K562 (cell line): ENCODE measurements around the gene RUNX1. TPM values are rescaled to one million over a fixed set of nuclear protein-coding genes. Genes with fewer than 3 reads are reported as not detected.

Source experiments
- ATAC-seq: fragments of 200-7000 bp; cut with Tn5 transposase; 3 replicates; pipeline ENCODE4 v1.9.1; 2020; ENCODE audit warnings: moderate library complexity
- BruUV-seq: library from RNA; stranded (reverse); fragments of 400-500 nt; replicated peaks from 2 replicates; lab custom pipeline; 2021; lab: Mats Ljungman, UMichigan
- CTCF ChIA-PET: fragments of 300-600 bp; formaldehyde crosslinking; extraction: SDS; loops from one replicate; lab custom pipeline; 2021; ENCODE audit warnings: low intra/inter-chr PET ratio; lab: Yijun Ruan, JAX
- POLR2A ChIA-PET: fragments of 300-600, 350-650 bp; sonication (Branson Sonifier 250); formaldehyde crosslinking; extraction: SDS; loops from one replicate; lab custom pipeline; 2021; ENCODE audit warnings: antibody characterized with exemption, inconsistent platforms; lab: Yijun Ruan, JAX
- DNase-seq, 4 experiments: peaks; one replicate each; pipeline versions ENCODE4 v3.0.0 to v3.0.0-alpha.2; 2011 to 2018; ENCODE audit warnings: low spot score in 3 of 4, mixed read lengths in 3 of 4; ENCODE audit errors: extremely low read depth in 1 of 4
- FAIRE-seq: peaks from 2 replicates; lab custom pipeline; 2011; peaks lifted over from hg19 to GRCh38; lab: Jason Lieb, UNC
- H2AFZ ChIP-seq: 2 replicates; pipeline ENCODE4 v1.6.0; 2011; ENCODE audit warnings: low read depth, low read length, control low read depth, inconsistent platforms
- H3K27ac ChIP-seq: fragments of 200-600 bp; 3 replicates; pipeline ENCODE4 v1.8.0; 2011; ENCODE audit warnings: low read depth, mild to moderate bottlenecking, control low read depth, inconsistent platforms, low read length, moderate library complexity, mixed read lengths; ENCODE audit errors: extremely low read depth
- H3K27me3 ChIP-seq, 2 experiments: fragments of 300-600 bp in 1 of 2; 2 replicates in 1 of 2; 3 replicates in 1 of 2; pipeline versions ENCODE4 v1.6.0 to v1.8.0; 2011; ENCODE audit warnings: inconsistent platforms in 2 of 2, low read length in 2 of 2, mild to moderate bottlenecking in 1 of 2, mixed read lengths in 1 of 2, moderate library complexity in 1 of 2; ENCODE audit not compliant: control insufficient read depth in 2 of 2, insufficient read depth in 2 of 2
- H3K36me3 ChIP-seq: fragments of 300-600 bp; 3 replicates; pipeline ENCODE4 v1.8.0; 2011; ENCODE audit warnings: mild to moderate bottlenecking, low read length, inconsistent platforms; ENCODE audit not compliant: control insufficient read depth, insufficient read depth
- H3K4me1 ChIP-seq, 2 experiments: fragments of 200-600 bp in 1 of 2; replicated peaks in 1 of 2; 2 replicates in 1 of 2; 3 replicates in 1 of 2; pipeline versions ENCODE4 v1.5.1 to v1.8.0; 2011; ENCODE audit warnings: inconsistent platforms in 2 of 2, low read length in 2 of 2, mild to moderate bottlenecking in 1 of 2, mixed read lengths in 1 of 2, moderate library complexity in 1 of 2; ENCODE audit not compliant: control insufficient read depth in 2 of 2, insufficient read depth in 2 of 2
- H3K4me2 ChIP-seq: 2 replicates; pipeline ENCODE4 v1.6.1; 2011; ENCODE audit warnings: low read length, control low read depth, inconsistent platforms, mixed read lengths; ENCODE audit not compliant: insufficient read depth
- H3K4me3 ChIP-seq: fragments of 200-600 bp; sonication (generic), shearing (Covaris generic); 2 replicates; pipeline ENCODE4 v1.5.1; 2016; ENCODE audit warnings: control low read depth, inconsistent platforms
- H3K79me2 ChIP-seq: fragments of 200-600 bp; 3 replicates; pipeline ENCODE4 v1.8.0; 2011; ENCODE audit warnings: low read length, inconsistent platforms; ENCODE audit not compliant: control insufficient read depth, insufficient read depth
- H3K9ac ChIP-seq, 2 experiments: 2 replicates each; pipeline versions ENCODE4 v1.6.0 to v1.6.1; 2011; ENCODE audit warnings: low read depth in 2 of 2, low read length in 2 of 2, control low read depth in 1 of 2, inconsistent platforms in 1 of 2, mild to moderate bottlenecking in 1 of 2, mixed read lengths in 1 of 2; ENCODE audit not compliant: insufficient read depth in 1 of 2
- H3K9me1 ChIP-seq: one replicate; pipeline ENCODE4 v1.6.0; 2011; ENCODE audit warnings: inconsistent platforms, mild to moderate bottlenecking, low read length, moderate library complexity; ENCODE audit not compliant: control insufficient read depth, insufficient read depth
- H3K9me3 ChIP-seq: replicated peaks from 2 replicates; pipeline ENCODE4 v1.5.1; 2011; ENCODE audit warnings: low read depth, low read length, inconsistent platforms; ENCODE audit not compliant: control insufficient read depth, insufficient read depth
- H4K20me1 ChIP-seq: replicated peaks from 2 replicates; pipeline ENCODE4 v1.6.1; 2011; ENCODE audit warnings: low read length, inconsistent platforms, mixed read lengths; ENCODE audit not compliant: control insufficient read depth, insufficient read depth
- C11orf30 ChIP-seq: fragments of 450-650 bp; IDR thresholded peaks from 2 replicates; pipeline ENCODE4 v1.6.1; 2016; ENCODE audit warnings: low read depth, mild to moderate bottlenecking
- CBFA2T2 ChIP-seq: fragments of 450-650 bp; conservative IDR thresholded peaks from 2 replicates; pipeline ENCODE4 v1.6.1; 2017; ENCODE audit warnings: mild to moderate bottlenecking
- CREB3L1 ChIP-seq: fragments of 450-650 bp; IDR thresholded peaks from 2 replicates; pipeline ENCODE4 v1.6.1; 2014; ENCODE audit warnings: low read depth, mild to moderate bottlenecking, moderate library complexity, borderline replicate concordance
- ZNF316 ChIP-seq: fragments of 450-650 bp; IDR thresholded peaks from 2 replicates; pipeline ENCODE4 v1.6.1; 2016
- WGBS: fragments of 100-300 bp; shearing (Covaris generic); methylation state at CpG from one replicate; pipeline ENCODE4 v1.1.6; 2016; ENCODE audit warnings: low coverage, mixed read lengths; ENCODE audit not compliant: insufficient coverage; ENCODE audit errors: missing lambda C conversion rate; 5-methylcytosine and 5-hydroxymethylcytosine counted together
- in situ Hi-C: fragments of 300-500 bp; cut with MboI; formaldehyde crosslinking; loops from 4 replicates; pipeline ENCODE4 v1.15.0; 2018; ENCODE audit warnings: inconsistent platforms, mixed read lengths
- intact Hi-C: fragments of 100-400 bp; cut with micrococcal nuclease; formaldehyde crosslinking; loops from 2 replicates; pipeline ENCODE4 v1.14.2; 2022
- polyA plus RNA-seq, 8 experiments: library from polyadenylated mRNA; depleted of rRNA in 4 of 8; stranded (reverse) in 5 of 8; unstranded in 3 of 8; fragments of >200 nt; fragmentation: Nextera tagmentation in 2 of 8; fragmentation: Illumina TruSeq in 1 of 8; extraction: Ambion mirVana in 2 of 8; extraction: Trizol in 1 of 8; gene quantifications; 2 replicates each; pipeline versions ENCODE4 v1.2.1 to v1.2.3, GENCODE V29; 2011 to 2014; ENCODE audit warnings: inconsistent platforms in 1 of 8, missing spikeins in 1 of 8
- total RNA-seq, 7 experiments: library from RNA; depleted of rRNA in 6 of 7; stranded (reverse); fragments of >200 nt in 6 of 7; fragmentation: Illumina TruSeq in 2 of 7; extraction: Trizol in 2 of 7; gene quantifications; 2 replicates each; pipeline versions ENCODE4 v1.2.1 to v1.2.3, GENCODE V29; 2011 to 2021; ENCODE audit warnings: low replicate concordance in 1 of 7

The RUNX1 gene
- total and polyA plus RNA-seq, 9 of the 15 experiments (the other 6 are each of a cell fraction or from before 2014, with no cell fraction given): 2.2 to 68.6 (median 17.8) TPM

DNA sequence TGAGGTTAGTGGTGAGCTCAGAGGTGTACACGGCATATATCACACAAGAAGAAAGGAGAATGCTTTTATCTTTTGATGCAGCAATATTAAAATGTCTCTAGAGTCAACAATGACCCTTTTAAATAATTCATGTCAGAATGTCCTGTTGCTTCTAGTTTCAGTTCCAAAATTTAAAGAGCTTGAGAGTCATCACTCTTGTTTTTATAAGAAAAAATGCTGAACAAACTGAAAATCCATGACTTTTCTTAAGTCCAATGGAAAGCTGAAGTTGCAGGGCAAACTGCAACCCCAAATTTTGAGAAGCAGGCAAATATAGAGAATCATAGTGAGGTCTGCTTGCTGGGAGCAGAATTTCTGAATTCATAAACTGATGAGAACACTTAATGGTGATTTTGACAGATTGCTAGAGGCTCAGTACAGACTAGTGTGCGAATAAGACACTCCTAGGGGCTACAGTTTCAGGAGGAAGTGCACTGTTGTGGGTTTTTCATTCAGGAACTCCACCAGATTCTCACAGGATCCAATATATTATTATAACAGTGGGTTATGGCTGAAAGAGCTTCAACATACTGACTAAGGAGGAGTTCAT is 245.2 kb downstream of the RUNX1 start:
- POLR2A ChIA-PET: interaction anchor here (0.6 to 1.3 kb wide), 4 partner anchors 8 to 1139 kb away, joined by 3 to 4 read pairs (median 3); no protein-coding TSS in a partner anchor
- H3K36me3 ChIP-seq: peaks cover 59% of the 10 kb centered on the region

More for the DNA sequence above, 245.2 kb downstream of the RUNX1 start:
- Histone ChIP-seq H3K79me2 (no peaks in the 10 kb centered on the region), H2AFZ (no peak overlapping the region), H4K20me1 (no peaks in the 10 kb centered on the region), H3K9me3 (no peaks in the 10 kb centered on the region), H3K9me1 (no peaks in the 10 kb centered on the region), H3K4me1 (no peaks in the 10 kb centered on the region), H3K4me2 (no peak overlapping the region), H3K9ac (no peak overlapping the region), H3K27ac (no peak overlapping the region), H3K4me3 (no peak overlapping the region), H3K27me3 (no peaks in the 10 kb centered on the region)
- DNase-seq: no peak
- TF ChIP-seq CBFA2T2: no peak
- no peak for TF ChIP-seq CREB3L1
- TF ChIP-seq ZNF316: peak; percentile 51
- TF ChIP-seq C11orf30: peak; percentile 42; the same call in 1 of the 2 replicates
- intact Hi-C loops (no loop called here), in situ Hi-C loops (no loop called here)
- CTCF ChIA-PET: no interaction called here
- no TSS peak for BruUV-seq
- no peak for FAIRE-seq
- ATAC-seq: no peak
- 93% methylated on average over 2 of the region's 2 CpGs for WGBS
